ENCODE data around the gene PRR36.

DNA sequence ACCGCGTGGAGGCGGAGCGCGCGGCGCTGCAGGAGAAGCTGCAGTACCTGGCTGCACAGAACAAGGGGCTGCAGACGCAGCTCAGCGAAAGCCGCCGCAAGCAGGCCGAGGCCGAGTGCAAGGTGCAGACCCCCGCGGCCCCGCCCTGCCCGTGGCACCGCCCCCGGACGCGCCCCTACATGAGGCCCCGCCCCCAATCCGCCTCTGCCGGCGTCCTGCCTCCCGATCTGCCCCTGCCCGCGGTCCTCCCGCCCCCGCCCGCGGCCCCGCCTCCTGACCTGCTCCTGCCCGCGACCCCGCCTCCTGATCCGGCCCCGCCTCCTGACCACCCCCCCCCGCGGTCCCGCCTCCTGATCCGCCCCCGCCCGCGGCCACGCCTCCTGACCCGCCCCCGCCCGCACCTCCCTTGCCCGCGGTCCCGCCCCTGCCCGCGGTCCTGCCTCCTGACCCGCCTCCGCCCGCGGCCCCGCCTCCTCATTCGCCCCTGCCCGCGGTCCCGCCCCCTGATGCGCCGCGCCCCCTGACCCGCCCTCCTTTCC is 11.7 kb downstream of the PRR36 start:
- TF ChIP-seq, protein P1, sequence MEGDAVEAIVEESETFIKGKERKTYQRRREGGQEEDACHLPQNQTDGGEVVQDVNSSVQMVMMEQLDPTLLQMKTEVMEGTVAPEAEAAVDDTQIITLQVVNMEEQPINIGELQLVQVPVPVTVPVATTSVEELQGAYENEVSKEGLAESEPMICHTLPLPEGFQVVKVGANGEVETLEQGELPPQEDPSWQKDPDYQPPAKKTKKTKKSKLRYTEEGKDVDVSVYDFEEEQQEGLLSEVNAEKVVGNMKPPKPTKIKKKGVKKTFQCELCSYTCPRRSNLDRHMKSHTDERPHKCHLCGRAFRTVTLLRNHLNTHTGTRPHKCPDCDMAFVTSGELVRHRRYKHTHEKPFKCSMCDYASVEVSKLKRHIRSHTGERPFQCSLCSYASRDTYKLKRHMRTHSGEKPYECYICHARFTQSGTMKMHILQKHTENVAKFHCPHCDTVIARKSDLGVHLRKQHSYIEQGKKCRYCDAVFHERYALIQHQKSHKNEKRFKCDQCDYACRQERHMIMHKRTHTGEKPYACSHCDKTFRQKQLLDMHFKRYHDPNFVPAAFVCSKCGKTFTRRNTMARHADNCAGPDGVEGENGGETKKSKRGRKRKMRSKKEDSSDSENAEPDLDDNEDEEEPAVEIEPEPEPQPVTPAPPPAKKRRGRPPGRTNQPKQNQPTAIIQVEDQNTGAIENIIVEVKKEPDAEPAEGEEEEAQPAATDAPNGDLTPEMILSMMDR (IDR thresholded peaks at IDR 0.05) = no peak
- TF ChIP-seq POLR2A (IDR thresholded peaks at IDR 0.05) = no peak

Measured in prostate gland (tissue), 2 donors.